Stomach (tissue), 9 donors: ENCODE data around the gene WFS1. TPM values are rescaled to one million over a fixed set of nuclear protein-coding genes. Genes with fewer than 3 reads are reported as not detected.

Experiments
- DNase-seq, 2 donors: peaks; one replicate each; pipeline versions ENCODE4 v3.0.0 to v3.0.0-alpha.2; 2013 to 2019
- H3K27ac ChIP-seq, 5 donors: fragments of 200-600 bp in 4 of 5; sonication (generic) in 4 of 5; one replicate each; pipeline ENCODE4 v1.5.1; 2013 to 2019; ENCODE audit warnings: mild to moderate bottlenecking in 1 of 5, moderate library complexity in 1 of 5
- H3K27me3 ChIP-seq, 3 donors: fragments of 200-600 bp; sonication (generic); one replicate each; pipeline ENCODE4 v1.5.1; 2017 to 2019; ENCODE audit warnings: mixed run types in 1 of 3
- H3K36me3 ChIP-seq, 4 donors: fragments of 200-600 bp; sonication (generic); 1 replicate in 3 of 4; 2 replicates in 1 of 4; pipeline ENCODE4 v1.5.1; 2016 to 2019
- H3K4me1 ChIP-seq, 4 donors: fragments of 200-600 bp; sonication (generic); one replicate each; pipeline ENCODE4 v1.5.1; 2016 to 2019
- H3K4me3 ChIP-seq, 4 donors: fragments of 200-600 bp; sonication (generic) in 3 of 4; one replicate each; pipeline ENCODE4 v1.5.1; 2016 to 2019; ENCODE audit warnings: mild to moderate bottlenecking in 1 of 4
- H3K9me3 ChIP-seq, 4 donors: fragments of 200-600 bp; sonication (generic); one replicate each; pipeline ENCODE4 v1.5.1; 2016 to 2019
- CTCF ChIP-seq, 7 experiments: fragments of 450-650 bp in 4 of 7; fragments of 200-600 bp in 3 of 7; sonication (generic) in 3 of 7; IDR thresholded peaks; one replicate each; pipeline ENCODE4 v1.5.1; 2016 to 2019; ENCODE audit warnings: antibody characterized with exemption in 7 of 7, control low read depth in 2 of 7, mild to moderate bottlenecking in 1 of 7
- EP300 ChIP-seq: sonication (generic); formaldehyde crosslinking; IDR thresholded peaks from one replicate; pipeline ENCODE4 v1.6.1; 2017; ENCODE audit warnings: antibody characterized with exemption
- POLR2A ChIP-seq, 4 donors: fragments of 450-650 bp; IDR thresholded peaks; one replicate each; pipeline ENCODE4 v1.6.1; 2016; ENCODE audit warnings: antibody characterized with exemption in 4 of 4, control low read depth in 2 of 4, mild to moderate bottlenecking in 1 of 4, moderate library complexity in 1 of 4
- POLR2AphosphoS5 ChIP-seq, 3 donors: sonication (generic); formaldehyde crosslinking; IDR thresholded peaks; one replicate each; pipeline ENCODE4 v1.6.1; 2016; ENCODE audit warnings: antibody characterized with exemption in 3 of 3
- WGBS, 5 donors: extraction: QIAGEN DNeasy Blood & Tissue Kit in 3 of 5; methylation state at CpG; one replicate each; pipeline versions ENCODE4 v1.1.5 to v1.1.7; 2013 to 2018; 5-methylcytosine and 5-hydroxymethylcytosine counted together
- intact Hi-C: fragments of 100-400 bp; cut with DNase I; formaldehyde crosslinking; loops from one replicate; pipeline ENCODE4 v1.15.1; 2023; ENCODE audit warnings: low total_unique reads
- polyA plus RNA-seq, 3 donors: library from polyadenylated mRNA; stranded (reverse); fragments of 200-250 nt; gene quantifications; one replicate each; pipeline ENCODE4 v1.2.3, GENCODE V29; 2013
- total RNA-seq, 5 donors: library from RNA; depleted of rRNA; stranded (reverse); fragments of >200 nt; gene quantifications; one replicate each; pipeline versions ENCODE4 v1.1.0 to v1.2.3, GENCODE V29; 2014 to 2016
- donor health status: healthy with polysubstance abuse.
- donor health status: Bipolar disorder and iron deficiency.
- donor health status: healthy.

Gene WFS1
- total and polyA plus RNA-seq, 8 donors, result 4.1 to 60.7 (median 15.1) TPM

DNA sequence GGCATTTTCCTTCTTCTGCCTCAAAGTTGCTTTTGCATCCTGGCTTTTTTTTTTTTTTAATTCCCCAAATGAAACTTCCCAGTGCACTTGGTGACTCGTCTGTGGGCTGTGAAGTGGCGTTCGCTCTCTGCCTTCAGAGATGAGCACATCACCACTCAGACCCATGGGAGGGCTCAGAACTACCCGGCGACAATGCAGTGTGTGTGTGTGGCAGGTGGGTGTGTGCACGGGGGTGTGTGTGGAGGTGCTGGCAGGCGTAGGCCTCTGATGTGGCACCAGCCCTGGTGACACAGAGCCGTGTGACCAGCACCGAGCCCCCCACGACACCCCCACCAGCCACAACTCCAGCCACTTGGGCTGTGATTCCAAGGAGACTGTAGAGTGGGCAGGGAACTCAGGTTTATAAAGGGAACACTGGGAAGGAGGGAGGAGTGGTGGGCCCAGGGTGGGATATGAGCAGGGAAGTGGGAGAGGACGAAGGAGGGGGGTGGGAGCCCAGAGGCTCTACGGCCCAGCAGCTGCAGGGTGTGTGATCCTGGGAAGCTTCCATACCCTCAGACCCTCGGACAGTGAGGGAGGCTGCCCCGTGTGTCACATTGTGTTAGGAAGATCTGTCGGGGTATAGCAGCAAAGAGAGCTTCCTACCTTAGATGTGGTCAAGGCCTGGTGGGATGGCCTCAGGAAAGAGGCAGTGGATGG, 6.0 kb upstream of the WFS1 start:
- H3K9me3 ChIP-seq, result no peaks in the 10 kb centered on the region
- DNase-seq, result no peak
- 72 to 79% (median 73%) methylated on average over 14 to 15 of the region's 15 CpGs for WGBS, 5 donors
- no peaks in the 10 kb centered on the region for H3K36me3 ChIP-seq
- no peak overlapping the region for H3K4me3 ChIP-seq
- TF ChIP-seq CTCF (IDR thresholded peaks at IDR 0.05), result no peak
- no peak for TF ChIP-seq EP300
- no peak for TF ChIP-seq POLR2AphosphoS5 (IDR thresholded peaks at IDR 0.05)
- no peak for TF ChIP-seq POLR2A (IDR thresholded peaks at IDR 0.05)
- peaks cover 0 to 2% (median under 1%) of the 10 kb centered on the region in 4 donors for H3K4me1 ChIP-seq
- H3K27me3 ChIP-seq, result peaks cover 0 to 22% (median 0%) of the 10 kb centered on the region in 3 donors
- no peak overlapping the region for H3K27ac ChIP-seq
- intact Hi-C loops, result no loop called here

DNA sequence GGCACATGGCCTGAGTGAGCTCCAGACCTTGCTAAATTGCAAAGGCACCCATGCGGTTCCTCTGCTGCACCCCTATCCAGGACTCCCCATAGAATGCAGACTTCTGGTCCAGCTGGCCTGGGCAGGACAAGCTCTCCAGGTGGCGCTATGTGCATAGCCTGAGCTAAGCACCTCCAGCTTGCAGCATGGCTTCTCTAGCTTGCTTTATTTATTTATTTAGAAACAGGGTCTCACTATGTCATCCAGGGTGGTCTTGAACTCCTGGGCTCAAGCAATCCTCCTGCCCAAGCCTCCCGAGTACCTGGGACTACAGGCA, 5.5 kb upstream of the WFS1 start:
- no peaks in the 10 kb centered on the region for H3K36me3 ChIP-seq
- 41 to 65% (median 53%) methylated on average over 2 to 3 of the region's 3 CpGs for WGBS, 5 donors
- H3K27ac ChIP-seq, result no peak overlapping the region
- peak; percentile 61 to 80 for DNase-seq
- H3K27me3 ChIP-seq, result peaks cover 0 to 18% (median 0%) of the 10 kb centered on the region in 3 donors
- TF ChIP-seq POLR2AphosphoS5 (IDR thresholded peaks at IDR 0.05), result no peak
- no peak for TF ChIP-seq POLR2A (IDR thresholded peaks at IDR 0.05)
- TF ChIP-seq CTCF (IDR thresholded peaks at IDR 0.05), result peak in 3 of 7 experiments; percentile 31 to 58 (median 46)
- no peaks in the 10 kb centered on the region for H3K9me3 ChIP-seq
- intact Hi-C loops, result no loop called here
- H3K4me1 ChIP-seq, result peaks cover 0 to 8% (median 6%) of the 10 kb centered on the region in 4 donors
- H3K4me3 ChIP-seq, result no peak overlapping the region

GRCh38 chr4:6265546-6265945, 4.1 kb upstream of the WFS1 start:
- peaks cover 3 to 13% (median 11%) of the 10 kb centered on the region in 4 donors for H3K4me1 ChIP-seq
- no peaks in the 10 kb centered on the region for H3K36me3 ChIP-seq
- intact Hi-C loops, result no loop called here
- WGBS, 5 donors, result 80 to 88% (median 82%) methylated on average over 3 of the region's 3 CpGs
- H3K27me3 ChIP-seq, result peaks cover 0 to 29% (median 0%) of the 10 kb centered on the region in 3 donors
- no peak overlapping the region for H3K4me3 ChIP-seq
- no peaks in the 10 kb centered on the region for H3K9me3 ChIP-seq
- no peak overlapping the region for H3K27ac ChIP-seq
- no peak for DNase-seq
- TF ChIP-seq EP300 (no peak), CTCF (IDR thresholded peaks at IDR 0.05) (no peak), POLR2A (IDR thresholded peaks at IDR 0.05) (no peak), POLR2AphosphoS5 (IDR thresholded peaks at IDR 0.05) (no peak)

DNA sequence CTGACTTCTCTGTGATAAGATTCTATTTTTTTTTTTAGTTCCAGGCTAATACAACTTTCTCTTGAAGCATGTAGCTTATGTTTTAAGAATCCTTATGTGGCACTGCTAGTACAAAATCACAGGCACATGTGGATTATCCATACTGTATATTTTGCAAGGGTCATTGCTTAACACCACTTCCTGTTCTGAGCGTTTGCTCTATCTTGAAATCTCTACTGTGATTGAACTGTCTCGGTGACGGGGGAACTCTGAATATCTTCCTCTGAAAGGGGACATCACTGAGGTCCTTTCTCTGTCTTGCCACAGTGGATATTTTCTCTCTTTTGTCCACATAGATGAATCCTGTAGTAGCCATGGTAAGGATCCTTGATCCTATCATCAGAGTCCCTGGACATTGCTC, 2.1 kb upstream of the WFS1 start:
- Histone ChIP-seq H3K4me3 (no peak overlapping the region), H3K4me1 (peaks cover 23 to 32% (median 31%) of the 10 kb centered on the region in 4 donors), H3K9me3 (no peaks in the 10 kb centered on the region), H3K36me3 (no peaks in the 10 kb centered on the region), H3K27ac (no peak overlapping the region), H3K27me3 (peaks cover 0 to 12% (median 0%) of the 10 kb centered on the region in 3 donors)
- TF ChIP-seq CTCF (IDR thresholded peaks at IDR 0.05), result no peak
- TF ChIP-seq POLR2A (IDR thresholded peaks at IDR 0.05), result no peak
- TF ChIP-seq EP300, result no peak
- TF ChIP-seq POLR2AphosphoS5 (IDR thresholded peaks at IDR 0.05), result no peak
- intact Hi-C loops, result no loop called here
- WGBS, 5 donors, result 42 to 59% (median 47%) methylated on average over 3 of the region's 3 CpGs
- DNase-seq, result no peak
